GM11168 (cell line): ENCODE data around the gene CCDC174.
"Not testable (repeated sequence)": the region's sequence is repeated elsewhere in the genome, so short reads cannot be mapped to it uniquely, and the experiment has no call there.

Experiments used
- in situ Hi-C: fragments of 300-500 bp; cut with MboI; formaldehyde crosslinking; loops from one replicate; pipeline ENCODE4 v1.12.0; 2022; ENCODE audit warnings: low sequenced_read_pairs; ENCODE audit not compliant: unreplicated experiment

Gene CCDC174

DNA sequence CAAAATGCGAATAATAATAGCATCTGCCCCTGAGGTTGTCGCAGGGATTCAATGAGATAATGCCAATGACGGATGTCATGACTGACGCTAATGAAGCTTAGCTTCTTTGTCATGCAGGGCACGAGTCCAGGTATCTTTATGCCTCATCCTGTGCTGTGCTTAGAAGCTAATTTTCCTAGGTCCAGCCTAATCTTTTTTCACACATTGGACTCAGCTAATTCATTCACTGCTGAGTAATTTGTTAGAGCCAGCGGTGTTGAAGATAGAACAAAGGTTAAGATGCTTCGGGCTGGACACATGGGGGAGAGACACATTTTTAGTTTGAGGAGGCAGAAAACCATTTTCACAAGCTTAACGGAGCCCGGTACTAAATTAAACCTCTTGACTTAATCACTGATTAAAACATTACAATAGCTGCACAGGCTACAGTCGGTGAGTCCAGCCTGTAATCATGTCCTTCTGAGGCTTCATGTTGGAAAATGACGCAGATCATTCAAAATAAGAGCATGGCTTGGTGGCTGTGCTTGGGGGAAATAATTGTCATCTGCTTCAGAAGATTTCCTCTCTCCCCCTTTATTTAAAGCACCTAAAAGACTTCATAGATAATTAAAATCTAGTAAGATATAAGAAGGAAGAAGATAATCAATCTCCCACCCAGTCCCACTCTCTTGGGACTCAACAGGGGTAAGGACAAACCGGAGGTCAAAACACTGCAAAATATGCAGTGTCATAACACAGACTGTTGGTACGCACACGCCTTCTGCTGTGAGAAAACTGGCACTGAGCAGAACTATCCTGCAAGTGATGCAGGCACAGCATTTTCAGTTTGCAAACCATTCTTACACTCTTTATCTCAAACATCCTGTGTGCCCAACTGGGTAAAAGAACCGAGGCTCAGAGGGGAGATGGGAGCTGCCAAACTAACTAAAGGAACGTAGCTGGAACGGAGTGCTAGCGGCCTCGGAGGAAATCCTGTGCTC, 3.3 kb upstream of the CCDC174 start:
- in situ Hi-C loops = no loop called here

GRCh38 chr3:14649466-14649865, 2.1 kb upstream of the CCDC174 start:
- in situ Hi-C loops = no loop called here

DNA sequence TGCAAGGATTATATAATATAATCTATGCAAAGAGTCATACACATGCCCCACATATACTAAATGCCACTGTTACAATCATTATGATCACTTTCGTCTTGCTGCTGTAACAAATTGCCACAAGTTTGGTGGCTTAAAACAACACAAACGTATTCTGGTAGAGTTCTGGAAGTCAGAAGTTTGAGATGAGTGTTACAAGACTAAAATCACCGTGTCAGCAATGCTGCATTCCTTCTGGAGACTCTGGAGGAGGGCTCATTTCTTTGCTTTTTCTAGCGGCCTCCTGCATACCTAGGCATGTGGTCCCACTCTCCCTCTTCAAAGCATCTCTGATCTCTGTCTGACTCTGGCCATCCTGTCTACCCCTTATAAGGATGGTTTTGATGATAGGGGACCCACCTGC, 1.4 kb upstream of the CCDC174 start:
- in situ Hi-C loops = no loop called here

GRCh38 chr3:14652360-14652907, 872 bp downstream of the CCDC174 start:
- in situ Hi-C loops = not testable (repeated sequence)

GRCh38 chr3:14657579-14657978, 6.0 kb downstream of the CCDC174 start:
- in situ Hi-C loops = no loop called here

- in situ Hi-C loops = no loop called here
These were observed 7.4 kb downstream of the CCDC174 start for GRCh38 chr3:14658978-14659377.

DNA sequence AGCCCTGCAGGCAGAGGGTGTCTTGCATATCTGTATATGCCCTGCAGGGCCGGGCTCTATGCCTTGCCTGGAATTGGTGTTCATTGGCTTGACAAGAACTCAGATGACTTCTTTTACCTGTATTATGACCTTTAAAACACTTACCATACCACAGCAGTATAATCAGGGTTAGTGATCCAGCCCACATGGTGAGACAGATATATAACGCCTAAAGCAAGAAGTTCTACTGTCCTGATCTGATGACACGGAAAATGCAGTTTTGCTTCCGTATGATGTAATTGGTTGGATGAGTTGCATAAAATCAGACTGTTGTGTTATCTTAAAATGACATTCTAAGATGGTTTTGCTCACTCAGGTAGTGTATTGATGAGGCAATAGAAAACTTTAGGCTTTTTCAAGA, 9.4 kb downstream of the CCDC174 start:
- in situ Hi-C loops = no loop called here

- in situ Hi-C loops = no loop called here
These were observed 12.0 kb downstream of the CCDC174 start for GRCh38 chr3:14663396-14664135.

GRCh38 chr3:14664170-14664569, 12.6 kb downstream of the CCDC174 start:
- in situ Hi-C loops = no loop called here

DNA sequence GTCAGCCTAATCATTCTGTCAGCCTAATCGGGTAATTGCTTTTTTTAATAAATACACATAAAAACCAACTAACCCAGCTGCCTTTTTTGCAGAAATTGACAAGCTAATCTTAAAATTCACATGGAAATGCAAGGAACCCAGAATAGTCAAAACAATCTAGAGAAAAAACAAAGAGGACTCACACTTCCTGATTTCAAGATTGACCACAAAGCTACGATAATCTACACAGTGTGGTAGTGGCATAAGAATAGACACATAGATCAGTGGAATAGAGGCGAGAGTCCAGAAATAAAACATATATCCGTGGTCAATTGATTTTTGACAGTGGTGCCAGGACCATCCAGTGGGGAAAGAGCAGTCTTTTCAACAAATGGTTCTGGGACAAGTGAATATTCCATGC, 21.0 kb downstream of the CCDC174 start:
- in situ Hi-C loops = loop anchor here (5.0 kb wide), 1 partner anchor 110 kb away; no protein-coding TSS in a partner anchor

- in situ Hi-C loops = loop anchor here (5.0 kb wide), 1 partner anchor 107 kb away; no protein-coding TSS in a partner anchor
These were observed 23.3 kb downstream of the CCDC174 start, which contains the start of gene C3orf20 for GRCh38 chr3:14674841-14675240. TSS of gene C3orf20 (plus strand) at chr3:14675141. CDS start at chr3:14682714, 7,573 bp downstream.

GRCh38 chr3:14676881-14677280, 25.3 kb downstream of the CCDC174 start:
- in situ Hi-C loops = no loop called here

GRCh38 chr3:14678015-14678503, 26.5 kb downstream of the CCDC174 start:
- in situ Hi-C loops = no loop called here

DNA sequence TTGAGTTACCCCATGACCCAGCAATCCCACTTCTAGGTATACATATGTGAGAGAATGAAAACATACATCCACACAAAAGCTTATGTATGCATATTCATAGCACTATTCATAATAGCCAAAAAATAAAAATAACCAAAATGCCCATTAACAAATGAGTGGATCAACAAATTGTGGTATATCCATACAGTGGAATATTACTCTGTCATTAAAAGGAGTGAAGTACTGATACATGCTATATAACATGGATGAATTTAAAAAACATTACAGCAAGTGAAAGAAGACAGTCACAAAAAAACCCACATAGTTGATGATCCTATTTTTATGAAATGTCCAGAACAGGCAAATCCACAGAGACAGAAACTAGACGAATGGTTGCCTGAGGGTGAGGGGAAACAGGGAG, 28.6 kb downstream of the CCDC174 start:
- in situ Hi-C loops = no loop called here

- in situ Hi-C loops = no loop called here
These were observed 29.2 kb downstream of the CCDC174 start for GRCh38 chr3:14680716-14681115.

DNA sequence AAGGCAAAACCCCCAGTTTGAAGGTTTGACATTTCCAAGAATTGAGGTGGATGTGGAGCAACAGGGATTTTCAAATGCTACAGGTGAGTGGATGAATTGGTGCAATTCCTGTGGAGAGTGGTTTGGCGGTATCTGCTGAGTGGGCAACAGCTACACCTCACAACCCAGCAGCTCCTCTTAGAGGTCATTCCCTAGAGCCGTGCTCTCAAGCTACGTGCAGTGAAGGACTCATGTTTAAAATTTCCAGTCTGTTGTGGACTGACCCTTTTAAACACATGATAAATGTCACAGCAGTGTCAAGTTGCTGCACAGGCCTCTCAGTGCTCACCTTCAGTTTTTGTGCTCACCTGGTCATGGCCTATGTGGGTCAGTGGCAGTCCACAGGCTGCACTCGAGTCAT, 32.9 kb downstream of the CCDC174 start:
- in situ Hi-C loops = no loop called here

- in situ Hi-C loops = no loop called here
These were observed 33.6 kb downstream of the CCDC174 start for GRCh38 chr3:14685179-14685578.

- in situ Hi-C loops = no loop called here
These were observed 35.8 kb downstream of the CCDC174 start for GRCh38 chr3:14687360-14687759.

DNA sequence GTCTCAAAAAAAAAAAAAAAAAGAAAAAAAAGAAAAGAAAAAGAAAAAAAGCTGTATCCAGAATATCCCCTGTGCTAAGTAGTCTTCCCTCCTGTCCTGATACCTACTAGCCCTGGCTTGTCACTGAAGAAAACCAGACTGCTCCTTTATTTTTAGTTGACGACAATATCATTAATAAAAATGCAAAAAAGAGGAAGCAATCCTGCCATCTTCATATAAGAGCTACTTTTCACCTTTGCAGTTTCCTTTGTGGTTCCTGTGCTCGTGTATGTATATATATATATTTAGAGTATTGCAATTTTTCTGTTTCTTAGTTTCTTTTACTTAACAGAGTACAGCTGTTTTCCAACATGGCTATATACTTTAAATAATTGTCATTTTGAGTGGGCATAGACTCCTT, 37.0 kb downstream of the CCDC174 start:
- in situ Hi-C loops = no loop called here

GRCh38 chr3:14689247-14689980, 37.9 kb downstream of the CCDC174 start:
- in situ Hi-C loops = no loop called here
